GM19099 (cell line): ENCODE measurements around the gene FAM131C.

Experiments used
- POLR2A ChIP-seq: IDR thresholded peaks from 3 replicates; pipeline ENCODE4 v1.6.1; 2011; ENCODE audit warnings: low read depth; ENCODE audit not compliant: insufficient read length; ENCODE audit errors: extremely low read depth

The FAM131C gene

GRCh38 chr1:16054598-16055540 is 18.6 kb downstream of the FAM131C start:
- TF ChIP-seq POLR2A, result no peak

- no peak for TF ChIP-seq POLR2A
Observed at GRCh38 chr1:16053781-16054502, 19.5 kb downstream of the FAM131C start.

GRCh38 chr1:16051039-16051438 is 22.4 kb downstream of the FAM131C start:
- TF ChIP-seq POLR2A, result no peak

- TF ChIP-seq POLR2A, result no peak
Observed at GRCh38 chr1:16050328-16050727, 23.1 kb downstream of the FAM131C start.

- no peak for TF ChIP-seq POLR2A
Observed at GRCh38 chr1:16048573-16049189, 24.8 kb downstream of the FAM131C start.

GRCh38 chr1:16047791-16048475 is 25.5 kb downstream of the FAM131C start:
- TF ChIP-seq POLR2A, result no peak

GRCh38 chr1:16046842-16047241 is 26.6 kb downstream of the FAM131C start:
- TF ChIP-seq POLR2A, result no peak

- TF ChIP-seq POLR2A, result no peak
Observed at GRCh38 chr1:16043950-16044349, 29.5 kb downstream of the FAM131C start.

GRCh38 chr1:16043521-16043920 is 29.9 kb downstream of the FAM131C start, which contains the start of gene CLCNKB:
Gene CLCNKB, plus strand, starts transcription at chr1:16043782. Its CDS starts 711 bp downstream, at chr1:16044493.
- no peak for TF ChIP-seq POLR2A

GRCh38 chr1:16042096-16042495 is 31.4 kb downstream of the FAM131C start:
- no peak for TF ChIP-seq POLR2A

GRCh38 chr1:16041200-16041599 is 32.3 kb downstream of the FAM131C start:
- no peak for TF ChIP-seq POLR2A

GRCh38 chr1:16038620-16038912 is 34.9 kb downstream of the FAM131C start:
- TF ChIP-seq POLR2A, result no peak

- no peak for TF ChIP-seq POLR2A
Observed at GRCh38 chr1:16032388-16033102, 40.9 kb downstream of the FAM131C start.

- TF ChIP-seq POLR2A, result no peak
Observed at GRCh38 chr1:16031551-16031950, 41.9 kb downstream of the FAM131C start.
